GM06990 (cell line): Measurements from ENCODE around the gene CRB2.

Experiments used
- DNase-seq: peaks from one replicate; pipeline ENCODE4 v3.0.0-alpha.2; 2011; ENCODE audit not compliant: insufficient read length; ENCODE audit errors: extremely low read depth
- H3K27me3 ChIP-seq: replicated peaks from 2 replicates; pipeline ENCODE4 v1.6.0; 2011; ENCODE audit warnings: low read length; ENCODE audit not compliant: control insufficient read depth, insufficient read depth
- H3K36me3 ChIP-seq: 2 replicates; pipeline ENCODE4 v1.5.1; 2011; ENCODE audit warnings: low read length; ENCODE audit not compliant: control insufficient read depth, insufficient read depth
- H3K4me3 ChIP-seq: replicated peaks from 2 replicates; pipeline ENCODE4 v1.5.1; 2011; ENCODE audit warnings: low read depth, mild to moderate bottlenecking, control low read depth, low read length
- CTCF ChIP-seq: IDR thresholded peaks from 2 replicates; pipeline ENCODE4 v1.5.1; 2011; ENCODE audit warnings: low read length, control low read depth, mild to moderate bottlenecking, inconsistent platforms; ENCODE audit not compliant: insufficient read depth, poor library complexity, severe bottlenecking

CRB2 gene

GRCh38 chr9:123390337-123391135 is 34.5 kb downstream of the CRB2 start:
- TF ChIP-seq CTCF: no peak
- Histone ChIP-seq H3K36me3 (no peaks in the 10 kb centered on the region), H3K4me3 (no peak overlapping the region), H3K27me3 (no peaks in the 10 kb centered on the region)
- DNase-seq: no peak

- TF ChIP-seq CTCF: no peak
- H3K27me3 ChIP-seq: no peaks in the 10 kb centered on the region
- H3K36me3 ChIP-seq: no peaks in the 10 kb centered on the region
- no peak for DNase-seq
- no peak overlapping the region for H3K4me3 ChIP-seq
These were observed 35.2 kb downstream of the CRB2 start for GRCh38 chr9:123391233-123391632.

- Histone ChIP-seq H3K36me3 (no peaks in the 10 kb centered on the region), H3K27me3 (no peaks in the 10 kb centered on the region), H3K4me3 (no peak overlapping the region)
- TF ChIP-seq CTCF: no peak
- no peak for DNase-seq
These were observed 35.9 kb downstream of the CRB2 start for GRCh38 chr9:123391946-123392345.

- DNase-seq: no peak
- Histone ChIP-seq H3K27me3 (no peaks in the 10 kb centered on the region), H3K4me3 (no peak overlapping the region), H3K36me3 (no peaks in the 10 kb centered on the region)
- no peak for TF ChIP-seq CTCF
These were observed 36.8 kb downstream of the CRB2 start for GRCh38 chr9:123392802-123393201.

GRCh38 chr9:123394291-123395235 is 38.6 kb downstream of the CRB2 start:
- no peak overlapping the region for H3K4me3 ChIP-seq
- H3K27me3 ChIP-seq: no peaks in the 10 kb centered on the region
- H3K36me3 ChIP-seq: no peaks in the 10 kb centered on the region
- TF ChIP-seq CTCF: no peak
- DNase-seq: no peak
